ENCODE results near the gene KCNJ2.

KCNJ2 gene

GRCh38 chr17:70202840-70203239 lies 33.5 kb downstream of the KCNJ2 start:
- FAIRE-seq (no peak), DNase-seq (ENCODE audit: low spot score) (no peak)

- no peak for DNase-seq (ENCODE audit: low spot score)
- no peak for FAIRE-seq
Measured at GRCh38 chr17:70204431-70204830, 35.1 kb downstream of the KCNJ2 start.

- no peak for FAIRE-seq
- DNase-seq (ENCODE audit: low spot score): no peak
Measured at GRCh38 chr17:70205401-70205800, 36.1 kb downstream of the KCNJ2 start.

GRCh38 chr17:70206361-70207010 lies 37.2 kb downstream of the KCNJ2 start:
- DNase-seq (ENCODE audit: low spot score): no peak

GRCh38 chr17:70207184-70207583 lies 37.9 kb downstream of the KCNJ2 start:
- DNase-seq (ENCODE audit: low spot score) (no peak), FAIRE-seq (no peak)

More at GRCh38 chr17:70206361-70207010, 37.2 kb downstream of the KCNJ2 start:
- FAIRE-seq: no peak

GRCh38 chr17:70208080-70208794 lies 38.9 kb downstream of the KCNJ2 start:
- DNase-seq (ENCODE audit: low spot score) (no peak), FAIRE-seq (no peak)

GRCh38 chr17:70208825-70209555 lies 39.7 kb downstream of the KCNJ2 start:
- FAIRE-seq (no peak), DNase-seq (ENCODE audit: low spot score) (no peak)

GRCh38 chr17:70215656-70216055 lies 46.3 kb downstream of the KCNJ2 start:
- FAIRE-seq: no peak
- DNase-seq (ENCODE audit: low spot score): no peak

GRCh38 chr17:70217571-70217970 lies 48.2 kb downstream of the KCNJ2 start:
- FAIRE-seq: no peak
- DNase-seq (ENCODE audit: low spot score): no peak

GRCh38 chr17:70225276-70225675 lies 55.9 kb downstream of the KCNJ2 start:
- no peak for DNase-seq (ENCODE audit: low spot score)
- FAIRE-seq: no peak
